PC-3 (cell line): ENCODE measurements around the gene NRDE2. TPM values are rescaled to one million over a fixed set of nuclear protein-coding genes. Genes with fewer than 3 reads are reported as not detected.

Experiments
- ATAC-seq: fragments of 200-7000 bp; cut with Tn5 transposase; 2 replicates; pipeline ENCODE4 v1.9.1; 2020; ENCODE audit warnings: mild to moderate bottlenecking, moderate library complexity
- BruUV-seq: library from RNA; stranded (reverse); fragments of 400-500 nt; replicated peaks from 2 replicates; lab custom pipeline; 2021; lab: Mats Ljungman, UMichigan
- CTCF ChIA-PET: fragments of 300-600 bp; sonication (Branson Sonifier 250); formaldehyde crosslinking; loops from one replicate; lab custom pipeline; 2022; ENCODE audit warnings: antibody characterized with exemption; lab: Charles Lee
- POLR2A ChIA-PET: fragments of 300-600 bp; sonication (Branson Sonifier 250); formaldehyde crosslinking; loops from one replicate; lab custom pipeline; 2022; ENCODE audit warnings: antibody characterized with exemption; ENCODE audit not compliant: unreplicated experiment; lab: Charles Lee
- DNase-seq: peaks from one replicate; pipeline ENCODE4 v3.0.0-alpha.2; 2015
- H2AFZ ChIP-seq: fragments of 300-600 bp; sonication (generic); 2 replicates; pipeline ENCODE4 v1.6.0; 2016; ENCODE audit warnings: antibody characterized with exemption, low read length
- H3F3A ChIP-seq: fragments of 300-600 bp; sonication (generic); one replicate; pipeline ENCODE4 v1.6.0; 2017; ENCODE audit warnings: antibody characterized with exemption, low read length, control low read depth, mild to moderate bottlenecking; ENCODE audit not compliant: unreplicated experiment
- H3K27ac ChIP-seq: fragments of 300-600 bp; sonication (generic); 2 replicates; pipeline ENCODE4 v1.5.1; 2016; ENCODE audit warnings: mild to moderate bottlenecking, low read length
- H3K27me3 ChIP-seq: fragments of 300-600 bp; sonication (generic); 2 replicates; pipeline ENCODE4 v1.6.1; 2016; ENCODE audit warnings: low read length, mixed read lengths
- H3K36me3 ChIP-seq: fragments of 300-600 bp; sonication (generic); 2 replicates; pipeline ENCODE4 v1.6.1; 2016; ENCODE audit warnings: low read depth, mixed run types, low read length, mixed read lengths
- H3K4me1 ChIP-seq: fragments of 300-600 bp; sonication (generic); 2 replicates; pipeline ENCODE4 v1.5.1; 2016; ENCODE audit warnings: low read length; ENCODE audit not compliant: insufficient read depth
- H3K4me2 ChIP-seq: fragments of 300-600 bp; sonication (generic); 2 replicates; pipeline ENCODE4 v1.6.0; 2016; ENCODE audit warnings: low read length
- H3K4me3 ChIP-seq: fragments of 300-600 bp; sonication (generic); 2 replicates; pipeline ENCODE4 v1.5.1; 2016; ENCODE audit warnings: mild to moderate bottlenecking, low read length, mixed read lengths
- H3K79me2 ChIP-seq: fragments of 300-600 bp; sonication (generic); 2 replicates; pipeline ENCODE4 v1.6.1; 2017; ENCODE audit warnings: low read length, mixed read lengths
- H3K9ac ChIP-seq: fragments of 300-600 bp; sonication (generic); 2 replicates; pipeline ENCODE4 v1.6.0; 2016; ENCODE audit warnings: mild to moderate bottlenecking, low read length
- H3K9me2 ChIP-seq: fragments of 300-600 bp; sonication (generic); replicated peaks from 2 replicates; pipeline ENCODE4 v1.6.1; 2016; ENCODE audit warnings: mixed run types, low read length, mixed read lengths
- H3K9me3 ChIP-seq: fragments of 300-600 bp; sonication (generic); 2 replicates; pipeline ENCODE4 v1.6.1; 2016; ENCODE audit warnings: low read length, mixed read lengths
- H4K20me1 ChIP-seq: fragments of 300-600 bp; sonication (generic); 2 replicates; pipeline ENCODE4 v1.6.1; 2016; ENCODE audit warnings: low read length, mixed read lengths
- CTCF ChIP-seq: fragments of 300-600 bp; sonication (generic); conservative IDR thresholded peaks from 2 replicates; pipeline ENCODE4 v1.5.1; 2017; ENCODE audit warnings: antibody characterized with exemption, low read depth, mild to moderate bottlenecking, low read length
- EZH2 ChIP-seq: fragments of 300-600 bp; sonication (generic); IDR thresholded peaks from one replicate; pipeline ENCODE4 v1.6.1; 2017; ENCODE audit warnings: antibody characterized with exemption, mild to moderate bottlenecking, low read length; ENCODE audit not compliant: unreplicated experiment
- EZH2phosphoT487 ChIP-seq: fragments of 300-600 bp; sonication (generic); IDR thresholded peaks from 2 replicates; pipeline ENCODE4 v1.6.1; 2018; ENCODE audit warnings: mild to moderate bottlenecking, antibody characterized with exemption, low read length, borderline replicate concordance
- intact Hi-C: fragments of 100-400 bp; cut with micrococcal nuclease; formaldehyde crosslinking; loops from 2 replicates; pipeline ENCODE4 v1.9.0; 2023
- total RNA-seq: library from RNA; depleted of rRNA; stranded (reverse); fragments of >200 nt; gene quantifications from 2 replicates; pipeline ENCODE4 v1.2.3, GENCODE V29; 2014

Gene NRDE2
- total RNA-seq, 1 experiment from 2014 or later: 18.3 TPM

DNA sequence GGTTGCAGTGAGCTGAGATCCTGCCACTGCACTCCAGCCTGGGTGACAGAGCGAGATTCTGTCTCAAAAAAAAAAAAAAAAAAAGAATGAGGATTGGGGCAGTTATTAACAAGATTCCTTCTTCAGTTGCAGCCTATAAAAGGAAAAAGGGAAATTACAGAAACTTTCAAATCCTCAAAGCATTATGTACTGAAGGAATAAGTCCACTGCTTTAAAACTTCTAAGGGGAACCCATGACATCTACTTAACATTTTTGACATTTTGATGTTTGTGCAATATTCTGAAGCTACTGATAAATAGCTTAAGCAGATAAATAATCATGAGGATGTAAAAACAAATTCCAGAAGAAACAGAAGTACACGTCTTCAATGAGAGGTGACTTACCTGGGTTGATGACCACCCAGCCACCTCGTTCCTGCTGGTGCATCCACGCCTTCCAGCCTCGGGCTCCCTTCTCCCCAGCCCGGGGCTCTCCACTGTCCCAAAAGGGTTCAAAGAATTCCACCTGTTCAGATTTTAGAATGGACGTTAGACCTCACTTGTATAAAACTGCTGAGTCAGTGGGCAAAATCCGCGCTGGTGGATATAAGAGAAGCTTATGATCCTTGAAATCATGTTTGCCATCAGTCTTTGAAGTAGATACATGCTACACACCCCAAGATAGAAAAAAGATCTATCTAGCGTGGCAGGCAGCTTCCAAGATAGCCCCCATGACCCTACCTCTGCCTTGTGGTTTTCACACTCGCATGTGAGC is 33.7 kb downstream of the NRDE2 start:
- DNase-seq (no peak), ATAC-seq (no peak)
- H4K20me1 ChIP-seq: no peaks in the 10 kb centered on the region; the same call in 1 of the 2 replicates
- POLR2A ChIA-PET: no interaction called here
- no peak overlapping the region for H3K27ac ChIP-seq
- no peaks in the 10 kb centered on the region for H3K9me3 ChIP-seq
- H3F3A ChIP-seq: no peaks in the 10 kb centered on the region
- BruUV-seq: no TSS peak
- CTCF ChIA-PET: no interaction called here
- H2AFZ ChIP-seq: no peak overlapping the region
- no peak overlapping the region for H3K4me2 ChIP-seq
- no peaks in the 10 kb centered on the region for H3K4me1 ChIP-seq
- intact Hi-C loops: no loop called here
- no peak for TF ChIP-seq EZH2
- TF ChIP-seq EZH2phosphoT487: no peak
- TF ChIP-seq CTCF: no peak
- H3K4me3 ChIP-seq: no peak overlapping the region
- H3K27me3 ChIP-seq: no peaks in the 10 kb centered on the region
- H3K9ac ChIP-seq: no peak overlapping the region
- no peaks in the 10 kb centered on the region for H3K9me2 ChIP-seq
- peaks cover 31% of the 10 kb centered on the region for H3K36me3 ChIP-seq
- H3K79me2 ChIP-seq: no peaks in the 10 kb centered on the region

DNA sequence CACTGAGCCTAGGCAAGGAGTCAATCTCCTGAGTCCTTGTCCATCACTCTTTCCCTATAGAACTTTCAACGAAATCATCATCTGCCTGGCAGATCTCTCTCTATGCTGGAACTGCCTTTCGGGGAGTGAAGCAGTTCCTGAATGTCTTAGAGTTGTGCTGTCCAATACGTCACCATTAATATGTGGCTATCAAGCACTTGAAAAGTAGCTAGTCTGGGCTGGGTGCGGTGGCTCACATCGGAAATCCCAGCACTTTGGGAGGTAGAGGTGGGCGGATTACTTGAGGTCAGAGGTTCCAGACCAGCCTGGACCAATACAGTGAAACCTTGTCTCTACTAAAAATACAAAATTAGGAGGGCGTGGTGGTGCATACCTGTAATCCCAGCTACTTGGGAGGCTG is 35.1 kb downstream of the NRDE2 start:
- DNase-seq: no peak
- Histone ChIP-seq H3K9ac (no peak overlapping the region), H3K79me2 (no peaks in the 10 kb centered on the region), H3K9me2 (no peaks in the 10 kb centered on the region), H2AFZ (no peak overlapping the region), H3K9me3 (no peaks in the 10 kb centered on the region), H3K4me3 (no peak overlapping the region), H3K27me3 (no peaks in the 10 kb centered on the region), H3F3A (no peaks in the 10 kb centered on the region), H3K36me3 (peaks cover 40% of the 10 kb centered on the region), H4K20me1 (no peaks in the 10 kb centered on the region; the same call in 1 of the 2 replicates), H3K4me1 (no peaks in the 10 kb centered on the region), H3K27ac (no peak overlapping the region), H3K4me2 (no peak overlapping the region)
- intact Hi-C loops: no loop called here
- no TSS peak for BruUV-seq
- no peak for TF ChIP-seq EZH2
- no peak for TF ChIP-seq CTCF
- TF ChIP-seq EZH2phosphoT487: no peak
- POLR2A ChIA-PET: no interaction called here
- CTCF ChIA-PET: no interaction called here
- ATAC-seq: no peak

- no peaks in the 10 kb centered on the region for H3K27me3 ChIP-seq
- CTCF ChIA-PET: no interaction called here
Observed at GRCh38 chr14:90295870-90296516, 35.7 kb downstream of the NRDE2 start.

More at GRCh38 chr14:90295870-90296516, 35.7 kb downstream of the NRDE2 start:
- Histone ChIP-seq H3K9ac (no peak overlapping the region), H3K4me3 (no peak overlapping the region), H4K20me1 (no peaks in the 10 kb centered on the region; the same call in 1 of the 2 replicates), H2AFZ (no peak overlapping the region), H3F3A (no peaks in the 10 kb centered on the region), H3K4me1 (no peaks in the 10 kb centered on the region), H3K9me3 (no peaks in the 10 kb centered on the region), H3K36me3 (peaks cover 40% of the 10 kb centered on the region), H3K9me2 (no peaks in the 10 kb centered on the region), H3K79me2 (no peaks in the 10 kb centered on the region), H3K4me2 (no peak overlapping the region), H3K27ac (no peak overlapping the region)
- intact Hi-C loops: no loop called here
- no TSS peak for BruUV-seq
- POLR2A ChIA-PET: no interaction called here
- ATAC-seq (no peak), DNase-seq (no peak)
- TF ChIP-seq EZH2 (no peak), EZH2phosphoT487 (no peak), CTCF (no peak)
